Stimulated activated CD4-positive, alpha-beta T cell treated with anti-CD3 and anti-CD28 coated beads, Interleukin-15, amount 100 ng/mL, for 48 hours (primary cell): ENCODE results near the gene AGRP.
"Not testable (repeated sequence)": the region's sequence is repeated elsewhere in the genome, so short reads cannot be mapped to it uniquely, and the experiment has no call there.

Experiments
- DNase-seq, 2 donors: peaks; one replicate each; pipeline ENCODE4 v3.0.0-alpha.2; 2020; ENCODE audit warnings: low read depth in 2 of 2

The AGRP gene

GRCh38 chr16:67504031-67505021 lies 21.0 kb upstream of the AGRP start:
- DNase-seq, result no peak

GRCh38 chr16:67499106-67499505 lies 15.8 kb upstream of the AGRP start:
- no peak for DNase-seq

GRCh38 chr16:67490335-67491096 lies 7.2 kb upstream of the AGRP start:
- DNase-seq, result no peak

- no peak for DNase-seq
These were observed 6.2 kb upstream of the AGRP start for GRCh38 chr16:67489401-67490083.

GRCh38 chr16:67487561-67487960 lies 4.2 kb upstream of the AGRP start:
- DNase-seq, result not testable (repeated sequence)

- no peak for DNase-seq
These were observed 3.5 kb upstream of the AGRP start for GRCh38 chr16:67486805-67487204.

- DNase-seq, result no peak
These were observed 581 bp upstream of the AGRP start for GRCh38 chr16:67483731-67484525.

- DNase-seq, result no peak
These were observed 968 bp downstream of the AGRP start for GRCh38 chr16:67482233-67482924.

- DNase-seq, result peak in 1 of 2 donors; percentile 46
These were observed 1.6 kb downstream of the AGRP start for GRCh38 chr16:67481561-67482232.

GRCh38 chr16:67480833-67481560 lies 2.4 kb downstream of the AGRP start, which contains the start of gene ATP6V0D1:
TSS of gene ATP6V0D1 (minus strand) at chr16:67481157. CDS start at chr16:67481086, 71 bp downstream.
- peak; percentile 96 to 99 for DNase-seq

- no peak for DNase-seq
These were observed 5.3 kb downstream of the AGRP start for GRCh38 chr16:67477960-67478554.

GRCh38 chr16:67474551-67475455 lies 8.5 kb downstream of the AGRP start:
- no peak for DNase-seq

GRCh38 chr16:67471758-67472384 lies 11.5 kb downstream of the AGRP start:
- DNase-seq, result no peak

GRCh38 chr16:67470359-67470758 lies 13.0 kb downstream of the AGRP start:
- DNase-seq, result no peak

GRCh38 chr16:67468731-67469130 lies 14.6 kb downstream of the AGRP start:
- DNase-seq, result no peak

GRCh38 chr16:67466581-67466980 lies 16.8 kb downstream of the AGRP start:
- DNase-seq, result no peak

GRCh38 chr16:67464565-67464964 lies 18.8 kb downstream of the AGRP start:
- no peak for DNase-seq
